RPMI8226 (cell line): ENCODE results near the gene TEDDM1.
"Not testable (repeated sequence)": the region's sequence is repeated elsewhere in the genome, so short reads cannot be mapped to it uniquely, and the experiment has no call there.

ENCODE experiments used
- DNase-seq: peaks from one replicate; pipeline ENCODE4 v3.0.0-alpha.2; 2015

Gene TEDDM1, protein sequence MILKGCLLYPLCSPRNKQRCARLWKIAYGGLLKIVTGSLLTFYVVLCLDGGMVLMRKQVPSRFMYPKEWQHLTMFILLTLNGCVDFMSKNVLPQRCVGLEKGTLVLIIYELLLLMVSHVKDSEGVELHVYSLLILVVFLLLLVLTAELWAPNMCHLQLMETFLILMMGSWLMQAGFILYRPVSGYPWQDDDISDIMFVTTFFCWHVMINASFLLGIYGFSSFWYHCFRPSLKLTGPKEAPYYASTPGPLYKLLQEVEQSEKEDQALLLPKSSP

DNA sequence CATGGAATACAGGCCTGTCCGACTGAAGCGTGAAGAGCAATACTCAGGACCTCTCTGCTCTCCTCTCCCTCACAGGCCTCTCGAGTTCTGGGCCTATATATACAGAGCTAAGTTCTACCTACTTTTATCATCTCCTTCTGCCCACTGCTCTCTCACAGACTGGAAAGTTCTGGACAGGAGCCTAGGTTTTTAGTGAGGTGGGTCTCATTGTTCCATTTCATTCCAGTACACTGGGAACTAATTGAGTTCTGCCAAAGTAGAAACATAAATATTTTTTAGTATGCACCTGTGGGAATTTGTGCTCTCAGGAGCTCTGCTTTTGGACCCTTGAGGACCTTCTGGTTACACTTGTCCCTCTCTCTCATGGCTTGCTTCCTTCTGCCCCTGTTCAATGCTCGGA is at the start of gene TEDDM1:
Gene TEDDM1, minus strand, starts transcription at position 101 of the 400 bp plus-strand sequence. CDS start 182 bp downstream, outside the sequence.
- DNase-seq, result no peak

DNA sequence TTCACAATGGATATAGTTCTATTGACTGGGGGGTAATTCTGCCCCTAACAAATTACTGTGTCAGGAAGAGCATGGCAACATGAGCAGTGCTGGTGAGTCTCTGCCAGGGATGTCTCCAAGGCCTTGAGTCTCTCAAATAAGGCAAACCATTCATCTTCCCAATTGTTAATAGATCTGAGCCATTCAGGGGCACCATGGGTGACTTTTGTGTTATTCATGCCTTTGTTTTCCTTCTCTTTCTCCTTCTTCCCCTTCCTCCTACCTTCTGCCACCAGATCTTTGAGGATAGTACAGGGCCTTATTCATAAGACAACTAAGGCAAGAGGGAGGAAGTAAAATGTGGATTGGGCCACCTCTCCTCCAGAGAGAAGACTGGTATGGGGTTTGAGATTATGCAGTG is 49.6 kb upstream of the TEDDM1 start, which contains the start of gene RGSL1:
Gene RGSL1, plus strand, starts transcription at position 60 of the 400 bp plus-strand sequence. Its CDS starts 20 bp downstream, at position 80.
- no peak for DNase-seq

DNA sequence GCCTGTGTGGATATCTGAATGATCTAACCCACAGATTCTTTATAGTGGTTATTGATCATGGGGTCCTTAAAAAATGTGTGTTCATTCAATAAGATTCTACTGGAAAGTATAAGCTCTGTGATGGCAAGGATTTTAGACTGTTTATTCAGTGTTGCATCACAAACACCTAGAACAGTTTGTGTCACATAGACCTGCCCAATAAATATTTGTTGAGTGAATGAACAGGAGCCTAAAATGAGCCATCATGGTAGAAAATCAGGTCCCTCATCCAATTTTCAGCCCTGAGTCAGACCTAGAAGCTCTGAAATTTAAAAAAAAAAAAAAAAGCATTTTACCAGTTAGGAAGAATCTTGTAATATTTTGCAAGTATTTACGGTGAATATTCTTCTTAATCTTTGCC is 47.2 kb upstream of the TEDDM1 start:
- no peak for DNase-seq

DNA sequence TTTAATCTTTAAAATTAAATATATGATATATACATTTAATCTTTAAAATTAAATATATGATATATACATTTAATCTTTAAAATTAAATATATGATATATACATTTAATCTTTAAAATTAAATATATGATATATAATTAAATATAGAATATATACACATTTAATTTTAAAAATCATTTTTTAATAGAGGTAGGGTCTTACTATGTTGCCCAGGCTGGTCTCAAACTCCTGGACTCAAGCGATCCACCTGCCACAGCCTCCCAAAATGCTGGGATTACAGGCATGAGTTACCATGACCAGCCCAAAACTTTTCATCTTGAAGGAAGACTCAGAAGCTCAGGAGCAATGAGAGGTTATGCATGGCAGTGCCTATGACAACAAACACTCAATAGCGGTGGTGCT is 46.7 kb upstream of the TEDDM1 start:
- not testable (repeated sequence) for DNase-seq

DNA sequence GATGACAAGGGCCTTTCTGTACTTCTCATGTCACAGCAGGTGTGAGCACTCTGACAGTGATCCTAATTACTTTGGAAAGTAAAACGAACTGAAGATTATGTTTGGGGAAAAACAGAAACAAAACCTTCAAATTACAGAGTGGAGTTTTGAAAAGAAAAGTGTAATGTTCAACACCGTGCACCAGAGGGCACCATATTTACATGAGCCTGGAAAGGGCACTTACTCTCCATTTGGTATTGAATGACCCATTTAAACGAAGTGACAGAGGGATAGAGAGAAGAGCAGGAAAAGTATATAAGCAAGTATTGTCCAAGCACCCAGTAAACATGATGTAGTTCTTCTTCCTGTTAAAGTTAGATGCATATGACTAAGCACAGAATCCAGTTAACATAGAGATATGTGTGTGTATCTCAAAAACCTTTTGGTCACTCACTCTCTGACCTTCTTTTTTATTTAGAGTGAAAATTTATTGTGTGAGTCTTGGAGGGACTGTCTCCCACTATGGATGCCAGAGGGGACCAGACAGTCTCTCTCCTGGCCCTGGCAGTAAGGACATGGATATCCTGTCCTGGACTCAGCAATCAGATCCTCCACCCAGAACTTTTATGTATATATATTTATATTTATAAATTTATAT is 45.7 kb upstream of the TEDDM1 start:
- peak; percentile 67 for DNase-seq

DNA sequence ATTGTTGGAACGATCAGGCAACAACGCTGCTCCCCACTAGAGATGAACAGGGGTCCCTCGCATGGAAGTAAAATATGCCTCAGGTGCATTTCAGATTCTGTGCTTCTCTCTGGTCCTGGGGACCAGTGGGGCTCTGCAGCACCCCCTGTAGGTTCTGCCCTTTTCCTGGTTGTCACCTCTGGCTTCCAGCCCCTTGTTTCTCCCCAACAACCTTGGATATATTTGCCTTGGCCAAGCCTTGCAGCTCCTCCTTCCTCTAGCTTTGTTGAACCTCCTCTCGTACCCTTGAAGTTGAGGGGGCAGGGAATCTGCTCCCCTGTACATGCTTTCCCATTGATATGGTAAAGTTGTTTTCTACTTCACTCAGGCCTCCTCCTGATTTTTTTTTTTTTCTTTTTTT is 44.0 kb upstream of the TEDDM1 start:
- no peak for DNase-seq

DNA sequence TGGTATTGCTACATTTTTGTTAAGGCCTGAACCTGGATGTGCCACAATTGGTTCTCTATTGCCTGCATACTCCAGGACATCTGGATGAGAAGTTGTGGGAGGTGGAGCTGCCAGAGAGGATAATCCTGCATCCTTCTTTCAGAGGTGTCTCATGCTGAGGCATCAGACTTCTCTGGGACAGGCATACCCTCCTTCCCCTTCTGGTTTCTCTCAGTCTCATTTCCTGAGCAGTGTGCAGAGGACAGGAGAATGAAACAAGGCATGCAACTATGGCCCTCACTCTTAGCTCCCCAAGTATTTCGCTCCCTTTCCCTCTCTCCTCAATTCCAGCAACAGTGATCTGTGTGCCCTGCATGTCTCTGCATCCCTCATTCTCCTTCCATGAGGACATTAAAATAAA is 41.9 kb upstream of the TEDDM1 start:
- no peak for DNase-seq

DNA sequence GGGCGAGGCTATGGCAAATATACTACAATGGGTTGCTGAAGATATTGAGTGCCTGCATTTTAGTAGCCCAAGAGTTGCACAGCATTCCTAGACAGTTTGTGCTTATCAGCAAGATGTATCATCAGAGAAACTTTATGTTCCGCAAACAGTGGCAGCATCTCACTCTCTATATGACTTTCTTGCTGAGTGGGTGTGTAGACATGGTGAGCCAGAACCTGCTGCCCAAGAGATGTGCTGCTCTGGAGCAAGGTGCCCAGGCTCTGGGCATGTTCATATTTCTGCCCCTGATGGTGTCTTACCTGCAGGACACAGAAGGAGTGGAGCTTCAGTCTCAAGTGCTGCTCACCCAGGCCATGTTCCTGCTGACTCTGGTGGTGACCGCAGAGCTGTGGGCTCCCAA is 41.3 kb upstream of the TEDDM1 start:
- no peak for DNase-seq

DNA sequence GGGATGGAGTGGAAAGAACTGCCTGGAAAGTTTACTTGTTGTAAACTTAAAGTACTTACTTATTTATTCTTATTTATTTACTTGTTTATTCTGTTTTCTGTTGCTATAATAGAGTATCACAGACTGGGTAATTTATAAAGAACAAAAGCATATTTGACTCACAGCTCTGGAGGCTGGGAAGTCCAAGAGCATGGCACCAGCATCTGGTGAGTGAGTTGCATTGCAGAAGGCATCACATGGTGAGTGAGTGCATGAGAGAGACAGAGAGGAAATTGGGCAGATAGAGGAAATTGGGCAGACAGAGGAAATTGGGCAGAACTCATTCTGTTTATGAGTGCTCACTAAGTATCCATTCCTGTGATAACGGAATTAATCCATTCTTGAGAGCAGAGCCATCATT is 37.9 kb upstream of the TEDDM1 start:
- DNase-seq, result no peak

DNA sequence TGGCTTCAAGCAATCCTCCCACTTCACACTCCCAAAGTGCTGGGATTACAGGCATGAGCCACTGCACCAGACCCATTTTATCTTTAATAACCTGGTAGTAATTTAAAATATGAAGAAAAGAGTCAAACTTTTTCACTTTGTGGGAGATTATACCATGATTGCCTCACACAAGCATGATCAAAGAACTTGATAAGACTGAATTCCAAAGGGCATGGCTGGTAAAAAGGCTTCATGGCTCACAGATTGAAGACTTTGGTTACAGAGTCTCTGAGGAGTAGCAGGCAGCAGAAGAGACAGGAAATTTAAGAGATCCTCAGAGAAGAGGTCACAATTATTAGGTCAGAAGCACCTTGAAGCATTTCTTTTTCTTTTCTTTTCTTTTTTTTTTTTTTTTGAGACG is 33.1 kb upstream of the TEDDM1 start:
- no peak for DNase-seq

DNA sequence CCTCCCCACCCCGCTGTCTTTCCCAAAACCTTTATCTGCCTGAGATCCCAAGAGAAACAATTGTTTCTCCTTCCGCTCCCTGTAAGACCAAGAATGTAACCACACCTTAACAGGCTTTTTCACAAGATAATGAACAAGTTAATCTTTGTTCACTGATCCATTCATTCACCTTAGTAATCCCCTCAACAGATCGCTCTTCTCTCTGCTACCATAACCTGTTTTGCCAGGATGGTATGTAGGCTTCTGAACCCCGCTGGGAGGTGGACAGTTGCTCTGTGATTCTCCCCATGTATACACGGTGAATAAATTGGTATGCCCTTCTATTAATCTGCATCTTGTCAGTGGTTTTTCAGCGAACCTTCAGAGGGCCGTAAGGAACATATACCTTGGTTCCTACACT is 30.8 kb upstream of the TEDDM1 start:
- DNase-seq, result no peak

DNA sequence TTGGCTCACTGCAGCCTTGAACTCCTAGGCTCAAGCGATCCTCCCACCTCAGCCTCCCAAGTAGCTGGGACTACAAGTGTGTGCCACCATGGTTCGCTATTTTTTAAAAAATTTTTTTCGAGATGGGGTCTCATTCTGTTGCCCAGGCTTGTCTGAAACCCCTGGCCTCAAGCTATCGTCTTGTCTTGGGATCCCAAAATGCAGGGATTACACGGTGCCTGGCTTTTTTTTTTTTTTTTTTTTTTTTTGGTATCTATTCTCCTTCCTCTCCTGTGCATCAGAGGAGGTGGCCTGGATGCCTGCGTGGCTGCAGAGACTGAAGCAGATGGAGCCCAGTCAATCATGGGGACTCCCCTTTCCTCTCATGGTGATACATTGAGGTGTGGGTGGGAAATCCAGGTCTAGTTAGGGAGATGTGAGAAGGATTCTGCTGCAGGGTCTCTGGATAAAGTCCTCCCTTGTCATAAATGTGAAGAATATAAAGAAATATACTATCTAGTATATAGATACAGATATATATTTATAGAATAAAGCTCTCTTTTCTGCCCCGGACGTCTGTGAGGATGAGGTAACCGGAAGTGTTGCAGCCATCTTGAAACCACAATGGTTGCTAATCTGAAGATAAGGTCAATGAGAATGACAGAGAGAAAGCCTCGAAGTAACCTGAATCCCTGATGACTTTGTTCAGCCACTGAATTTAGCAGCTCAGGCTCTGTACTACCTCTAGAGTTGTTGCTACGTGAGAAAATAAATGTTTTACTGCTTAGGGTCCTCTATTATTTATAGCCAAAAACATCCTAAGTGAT is 30.0 kb upstream of the TEDDM1 start:
- DNase-seq, result no peak

DNA sequence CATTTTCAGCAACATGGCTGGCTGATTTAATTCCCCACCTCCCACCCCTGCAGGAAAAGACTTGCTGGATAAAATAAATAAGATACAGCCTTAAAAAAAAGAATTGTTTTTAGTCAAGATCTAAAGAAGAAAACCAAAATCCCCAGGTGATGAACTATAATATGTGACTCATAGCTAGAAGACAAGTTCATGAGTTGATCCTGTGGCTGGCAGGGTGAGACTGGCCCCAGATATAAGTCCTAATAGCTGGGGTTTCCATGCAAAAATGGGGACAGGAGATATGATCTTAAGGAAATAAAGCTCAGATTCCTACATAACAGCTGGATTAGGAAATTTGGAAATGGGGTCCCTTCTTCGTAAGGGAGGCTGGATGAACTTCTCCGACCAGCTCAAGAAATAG is 27.6 kb upstream of the TEDDM1 start:
- no peak for DNase-seq

DNA sequence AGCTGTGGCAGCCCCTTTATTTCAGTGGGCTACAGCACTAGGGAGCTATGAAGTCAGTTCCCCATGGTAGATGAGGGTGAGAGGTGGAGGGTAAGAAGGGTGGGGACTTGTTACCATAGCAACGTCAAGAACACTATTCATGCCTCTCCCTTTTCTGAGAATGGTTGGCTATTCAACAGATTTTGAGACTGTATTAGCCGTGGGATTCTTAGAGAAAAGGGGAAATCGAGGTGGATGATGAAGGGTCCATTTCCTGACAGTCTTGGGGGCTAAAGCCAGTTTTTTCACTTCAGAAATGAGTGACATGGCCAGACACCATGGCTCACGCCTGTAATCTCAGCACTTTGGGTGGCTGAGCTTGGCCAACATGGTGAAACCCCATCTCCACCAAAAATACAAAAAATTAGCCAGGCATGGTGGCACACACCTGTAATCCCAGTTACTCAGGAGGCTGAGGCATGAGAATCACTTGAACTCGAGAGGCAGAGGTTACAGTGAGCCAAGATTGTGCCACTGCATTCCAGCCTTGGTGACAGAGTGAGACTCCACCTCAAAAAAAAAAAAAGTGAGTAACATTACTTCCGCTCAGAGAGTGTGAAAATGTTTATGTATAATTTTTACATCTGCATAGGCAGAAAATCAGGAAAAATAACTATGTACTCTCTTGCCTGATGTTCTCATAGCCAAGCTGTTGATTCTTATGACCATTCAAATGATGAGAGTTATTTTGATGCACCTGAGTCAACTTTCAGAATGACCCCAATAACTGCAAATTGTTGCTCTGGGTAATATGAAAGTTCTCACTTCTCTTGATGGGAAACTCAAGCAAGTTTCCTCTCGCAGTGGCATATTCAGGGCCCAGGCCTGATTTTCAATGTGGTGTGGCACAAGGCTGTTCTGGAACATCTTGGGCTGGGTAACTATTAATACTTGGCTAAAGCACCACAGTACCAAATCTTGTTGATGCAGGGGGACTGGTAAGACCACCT is 26.3 kb upstream of the TEDDM1 start:
- DNase-seq, result no peak

DNA sequence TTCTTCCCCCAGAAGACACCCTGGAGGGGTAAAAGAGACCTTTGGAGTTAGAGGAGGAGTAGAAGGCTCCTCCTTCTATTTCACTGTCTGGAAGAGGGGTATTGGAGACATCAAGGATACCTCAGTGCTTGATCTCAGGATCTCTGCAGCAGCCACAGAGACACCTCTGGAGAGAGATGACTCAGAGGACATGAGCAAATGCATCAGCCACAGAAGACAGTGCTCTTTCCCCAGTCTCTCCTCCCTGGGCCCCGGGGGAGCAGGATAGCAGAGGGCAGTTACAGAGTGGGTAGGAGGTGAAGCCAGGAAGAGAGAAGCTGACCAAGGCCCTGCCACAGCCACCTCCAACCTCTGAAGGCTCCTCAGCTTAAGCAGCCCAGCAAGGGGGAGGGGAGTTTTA is 15.3 kb upstream of the TEDDM1 start:
- DNase-seq, result no peak

DNA sequence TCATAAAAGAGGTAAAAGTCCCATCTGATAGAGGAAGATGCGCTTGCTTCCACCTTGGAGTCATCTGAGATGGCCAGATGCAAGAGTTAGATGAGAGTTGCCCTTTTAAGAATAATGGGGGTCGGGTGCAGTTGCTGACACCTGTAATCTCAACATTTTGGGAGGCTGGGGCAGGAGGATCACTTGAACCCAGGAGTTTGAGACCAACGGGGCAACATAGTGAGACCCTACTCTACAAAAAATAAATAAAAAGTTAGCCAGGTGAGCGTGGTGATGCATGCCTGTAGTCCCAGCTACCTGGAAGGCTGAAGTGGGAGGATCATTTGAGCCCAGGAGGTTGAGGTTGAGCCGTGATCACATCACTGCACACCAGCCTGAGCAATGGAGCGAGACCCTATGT is 13.5 kb upstream of the TEDDM1 start:
- no peak for DNase-seq

DNA sequence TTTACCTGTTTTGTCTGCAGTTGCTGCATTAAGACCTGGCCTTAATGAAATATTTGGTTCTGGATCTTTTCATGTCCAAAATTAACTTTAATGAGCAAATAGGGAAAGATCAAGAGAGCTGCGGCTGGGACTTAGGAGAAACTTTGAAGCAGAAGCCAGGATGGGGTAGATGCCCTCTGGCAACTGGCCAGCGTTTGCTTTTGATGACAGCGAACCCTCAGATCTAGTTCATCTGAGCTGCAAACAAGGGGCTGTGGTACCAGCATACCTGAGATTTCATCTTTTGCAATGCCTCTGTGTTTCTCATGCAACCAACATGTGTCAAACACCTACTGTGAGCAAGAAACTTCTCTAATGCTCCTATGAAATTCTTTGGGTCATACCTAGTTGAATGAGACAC is 13.0 kb upstream of the TEDDM1 start:
- DNase-seq, result no peak

DNA sequence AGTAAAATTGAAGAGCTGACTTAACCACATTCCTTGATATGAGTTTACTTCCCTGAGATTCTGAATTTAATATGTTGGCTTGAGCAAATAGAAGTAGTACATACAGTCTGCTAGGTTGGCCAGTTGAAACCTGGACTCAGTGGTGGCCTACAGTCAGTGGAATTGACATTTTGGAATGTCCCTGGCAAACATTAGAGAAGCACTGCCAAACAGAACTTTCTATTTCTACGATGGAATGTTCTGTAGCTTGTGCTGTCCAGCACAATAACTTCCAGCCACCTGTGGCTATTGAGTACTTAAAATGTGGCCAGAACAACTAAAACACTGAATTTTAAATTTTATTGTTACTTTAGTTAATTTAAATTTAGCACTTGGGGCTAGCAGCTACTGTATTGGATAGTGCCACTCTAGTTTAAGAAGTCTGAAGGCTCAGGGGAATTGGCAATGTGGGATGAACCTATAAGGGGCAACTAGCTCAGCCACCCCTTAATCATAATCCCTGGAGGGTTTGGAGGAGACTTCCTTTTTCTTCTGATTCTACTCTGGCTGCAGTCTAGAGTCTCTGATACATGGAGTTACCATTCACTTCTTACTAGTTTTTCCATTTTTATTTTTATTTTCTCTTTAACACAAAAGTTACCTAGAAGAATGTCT is 10.3 kb upstream of the TEDDM1 start:
- no peak for DNase-seq

DNA sequence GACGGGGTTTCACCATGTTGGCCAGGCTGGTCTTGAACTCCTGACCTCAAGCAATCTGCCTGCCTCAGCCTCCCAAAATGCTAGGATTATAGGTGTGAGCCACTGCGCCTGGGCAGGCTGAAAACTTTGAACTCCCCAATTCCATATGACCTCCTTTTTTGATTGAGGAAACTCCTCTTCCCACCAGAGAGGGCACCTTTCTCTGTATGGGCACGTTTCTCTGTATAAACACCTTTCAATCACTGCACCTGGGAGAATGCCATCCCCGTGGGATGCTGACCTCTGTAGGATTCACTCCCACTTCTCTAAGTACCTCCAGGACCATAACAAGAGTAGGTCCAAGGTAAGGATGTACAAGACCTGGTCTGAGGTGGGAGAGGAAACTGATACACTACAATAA is 9.7 kb upstream of the TEDDM1 start:
- DNase-seq, result no peak

DNA sequence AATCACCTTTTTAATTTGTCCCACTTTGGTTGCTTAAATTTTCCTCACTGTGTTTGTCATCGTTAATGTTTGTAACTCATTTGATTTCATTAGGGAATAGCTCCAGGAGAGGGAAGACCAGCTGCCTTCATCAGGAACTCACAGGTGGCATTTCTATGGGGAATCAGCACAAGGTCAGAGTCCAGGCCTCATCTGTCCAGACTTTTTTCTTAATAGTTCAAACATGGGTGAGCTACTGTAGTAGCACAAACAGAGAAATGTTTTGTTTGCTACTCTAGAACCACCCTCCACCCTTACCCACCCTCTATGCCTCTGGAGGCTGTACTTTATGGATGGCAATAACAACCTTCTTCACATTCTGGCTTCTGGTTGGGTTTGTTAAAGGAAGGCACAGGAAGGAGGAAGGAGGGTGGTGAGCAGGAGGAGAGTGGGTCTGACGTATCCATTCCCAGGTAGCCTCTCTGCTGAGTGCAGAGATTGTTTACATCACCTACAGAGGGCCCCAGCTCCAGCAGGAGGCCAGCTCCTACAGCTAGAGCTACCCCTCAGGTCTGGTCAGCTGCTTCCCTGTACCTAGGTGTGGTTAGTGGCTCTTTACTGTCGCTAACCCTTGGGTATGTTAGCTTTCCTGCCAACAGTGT is 8.1 kb upstream of the TEDDM1 start:
- DNase-seq, result no peak

DNA sequence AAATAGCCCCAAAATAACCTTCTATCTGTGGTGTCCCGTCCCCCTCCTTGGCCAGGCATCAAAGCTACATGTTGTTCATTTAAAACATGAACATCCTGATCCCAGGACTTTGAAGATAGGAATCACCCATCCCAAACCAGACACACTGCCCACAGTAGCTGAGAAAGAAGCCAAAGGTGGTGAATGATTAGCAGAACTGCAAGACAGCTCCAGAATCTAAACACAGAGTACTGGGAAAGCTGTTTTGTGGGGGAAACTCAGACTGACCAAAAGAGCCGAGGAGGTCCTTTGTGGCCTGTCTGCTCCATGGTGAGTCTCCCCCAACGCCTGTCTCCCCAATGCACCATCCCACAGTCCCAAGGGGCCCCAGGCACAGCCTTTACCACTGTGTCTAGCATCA is 7.3 kb upstream of the TEDDM1 start:
- no peak for DNase-seq

DNA sequence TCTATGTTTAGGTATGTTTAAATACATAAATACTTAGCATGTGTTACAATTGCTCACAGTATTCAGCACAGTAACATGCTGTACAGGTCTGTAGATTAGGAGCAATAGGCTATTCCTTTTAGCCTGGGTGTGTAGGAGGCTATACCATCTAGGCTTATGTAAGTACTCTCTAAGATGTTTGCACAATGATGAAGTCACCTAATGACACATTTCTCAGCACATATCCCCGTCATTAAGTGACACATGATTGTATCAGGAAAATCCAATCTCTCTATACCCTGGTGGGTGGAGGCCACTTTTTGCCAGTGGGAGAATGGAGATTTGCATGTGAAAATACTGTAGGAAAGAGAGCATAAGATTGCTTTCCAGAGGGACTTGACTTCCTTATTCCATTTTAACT is 5.5 kb upstream of the TEDDM1 start:
- DNase-seq, result no peak
